NCI-H1092 treated with DMSO at 0.1 percent for 48 hours (cell line): Measurements from ENCODE around the gene ERP29.
"Not testable (repeated sequence)": the region's sequence is repeated elsewhere in the genome, so short reads cannot be mapped to it uniquely, and the experiment has no call there.

ENCODE experiments used
- DNase-seq: peaks from one replicate; lab custom pipeline; 2025; lab: John Stamatoyannopoulos, UW

Gene ERP29

DNA sequence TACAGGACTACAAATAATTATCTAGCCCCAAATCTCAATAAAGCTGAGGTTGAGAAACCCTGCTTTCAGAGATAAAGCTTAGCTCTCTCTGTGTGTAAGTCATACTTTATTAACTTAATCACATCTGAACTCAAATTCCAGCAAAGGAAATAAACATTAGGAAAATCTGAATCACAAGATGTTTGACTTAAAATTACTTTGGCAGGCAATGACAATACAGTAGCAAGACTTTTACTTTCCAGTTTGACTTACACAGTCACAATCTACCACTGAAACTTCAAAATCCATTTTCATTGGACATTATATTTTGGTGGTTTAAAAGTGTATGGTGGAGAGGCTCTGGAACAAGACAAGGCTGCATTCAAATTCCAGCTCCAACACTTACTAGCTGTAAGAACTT lies 11.7 kb upstream of the ERP29 start:
- no peak for DNase-seq

DNA sequence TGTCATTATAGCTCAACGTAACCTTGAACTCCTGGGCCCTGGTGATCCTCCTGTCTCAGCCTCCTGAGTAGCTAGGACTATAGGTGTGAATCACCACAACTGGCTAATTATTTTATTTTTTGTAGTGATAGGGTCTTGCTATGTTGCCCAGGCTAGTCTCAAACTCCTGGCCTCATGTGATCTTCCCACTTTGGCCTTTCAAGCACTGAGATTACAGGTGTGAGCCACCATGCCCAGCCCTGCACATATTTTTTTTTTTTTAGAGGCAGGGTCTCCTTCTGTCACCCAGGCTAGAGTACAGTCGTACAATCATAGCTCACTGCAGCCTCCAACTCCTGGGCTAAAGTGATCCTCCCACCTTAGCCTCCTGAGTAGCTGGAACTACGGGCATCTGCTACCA lies 9.2 kb upstream of the ERP29 start:
- no peak for DNase-seq

DNA sequence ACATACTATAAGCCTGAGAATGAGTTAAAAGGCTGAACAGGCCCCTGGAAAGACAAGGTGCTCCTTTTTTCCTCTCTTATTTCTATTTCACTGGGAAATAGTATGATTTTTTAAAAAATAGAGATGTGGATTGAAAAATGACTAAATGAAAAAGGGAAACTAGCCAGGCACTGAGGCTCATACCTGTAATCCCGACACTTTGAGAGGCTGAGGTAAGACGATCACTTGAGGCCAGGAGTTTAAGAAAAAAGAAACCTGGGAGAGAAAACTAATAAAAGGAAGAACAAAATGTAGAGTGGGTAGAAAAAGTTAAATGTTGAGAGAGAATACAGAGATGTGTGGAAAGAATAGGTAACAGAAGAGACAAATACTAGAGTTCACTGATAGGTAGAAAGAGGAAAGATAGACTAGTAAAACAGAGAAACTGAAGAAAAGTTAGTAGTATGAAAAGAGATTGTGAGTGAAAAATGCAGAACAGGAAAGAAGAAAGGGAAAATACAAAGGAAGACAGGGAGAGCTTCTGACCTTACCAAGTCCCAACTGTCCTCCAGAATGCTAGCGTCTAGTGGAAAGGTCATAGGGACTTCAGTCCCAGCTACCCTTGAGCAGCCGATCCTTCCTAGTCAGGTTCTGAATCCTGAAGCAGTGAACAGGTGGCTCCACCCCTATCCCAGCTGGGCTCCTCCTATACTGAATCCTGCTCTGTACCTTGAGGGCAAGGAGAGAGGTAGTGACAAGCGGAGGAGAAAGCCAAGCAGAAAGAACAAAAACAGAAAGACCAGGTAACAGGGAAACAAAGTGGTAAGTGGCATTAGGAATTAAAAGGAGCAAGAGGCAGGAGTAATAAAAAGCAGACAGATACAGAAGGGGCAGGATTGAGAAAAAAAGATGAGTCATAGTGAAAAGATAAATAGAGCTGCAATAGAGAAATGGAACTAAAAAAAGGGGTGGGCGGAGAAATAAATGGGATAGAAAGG lies 7.5 kb upstream of the ERP29 start:
- DNase-seq = no peak

DNA sequence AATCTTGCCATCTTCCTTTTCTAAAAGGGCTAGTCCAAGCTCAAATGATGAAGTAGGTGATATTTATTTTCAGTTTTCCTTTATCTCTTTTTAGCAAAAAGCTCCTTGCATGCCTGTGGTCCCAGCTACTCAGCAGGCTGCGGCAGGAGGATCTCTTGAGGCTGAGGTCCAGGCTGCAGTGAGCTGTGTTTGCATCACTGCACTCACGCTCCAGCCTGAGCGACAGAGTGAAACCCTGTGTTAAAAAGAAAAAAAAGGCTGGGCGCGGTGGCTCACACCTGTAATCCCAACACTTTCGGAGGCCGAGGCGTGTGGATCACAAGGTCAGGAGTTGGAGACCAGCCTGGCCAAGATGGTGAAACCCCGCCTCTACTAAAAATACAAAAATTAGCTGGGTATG lies 5.3 kb upstream of the ERP29 start:
- DNase-seq = no peak

DNA sequence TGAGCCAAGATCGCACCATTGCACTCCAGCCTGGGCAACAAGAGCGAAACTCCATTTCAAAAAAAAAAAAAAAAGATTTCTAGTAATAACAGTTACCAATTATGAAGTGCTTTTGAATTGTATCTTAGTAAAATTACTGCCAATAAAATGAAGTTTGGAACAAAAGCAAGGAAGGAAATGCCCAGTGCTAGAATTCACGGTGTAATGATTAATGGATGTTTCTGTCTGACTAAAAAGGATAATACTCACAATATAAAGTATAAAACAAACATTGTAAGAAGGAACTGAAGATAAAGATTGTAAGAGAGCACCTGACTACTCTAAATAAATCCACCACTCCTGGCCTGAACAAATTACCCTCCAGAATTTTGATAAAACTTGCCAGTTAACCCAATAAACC lies 4.3 kb upstream of the ERP29 start:
- no peak for DNase-seq

DNA sequence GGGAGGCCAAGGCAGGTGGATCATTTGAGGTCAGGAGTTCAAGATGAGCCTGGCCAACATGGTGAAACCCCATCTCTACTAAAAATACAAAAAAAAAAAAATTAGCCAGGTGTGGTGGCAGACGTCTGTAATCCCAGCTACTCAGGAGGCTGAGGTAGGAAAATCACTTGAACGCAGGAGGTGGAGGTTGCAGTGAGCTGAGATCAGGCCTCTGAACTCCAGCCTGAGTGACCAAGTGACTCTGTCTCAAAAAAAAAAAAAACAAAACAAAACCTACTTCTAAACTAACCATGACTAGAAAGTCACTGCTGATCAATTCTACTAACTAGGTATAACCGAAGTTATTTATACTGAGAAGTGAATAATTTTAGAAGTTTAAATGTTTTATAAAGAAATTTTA lies 3.6 kb upstream of the ERP29 start:
- DNase-seq = not testable (repeated sequence)

DNA sequence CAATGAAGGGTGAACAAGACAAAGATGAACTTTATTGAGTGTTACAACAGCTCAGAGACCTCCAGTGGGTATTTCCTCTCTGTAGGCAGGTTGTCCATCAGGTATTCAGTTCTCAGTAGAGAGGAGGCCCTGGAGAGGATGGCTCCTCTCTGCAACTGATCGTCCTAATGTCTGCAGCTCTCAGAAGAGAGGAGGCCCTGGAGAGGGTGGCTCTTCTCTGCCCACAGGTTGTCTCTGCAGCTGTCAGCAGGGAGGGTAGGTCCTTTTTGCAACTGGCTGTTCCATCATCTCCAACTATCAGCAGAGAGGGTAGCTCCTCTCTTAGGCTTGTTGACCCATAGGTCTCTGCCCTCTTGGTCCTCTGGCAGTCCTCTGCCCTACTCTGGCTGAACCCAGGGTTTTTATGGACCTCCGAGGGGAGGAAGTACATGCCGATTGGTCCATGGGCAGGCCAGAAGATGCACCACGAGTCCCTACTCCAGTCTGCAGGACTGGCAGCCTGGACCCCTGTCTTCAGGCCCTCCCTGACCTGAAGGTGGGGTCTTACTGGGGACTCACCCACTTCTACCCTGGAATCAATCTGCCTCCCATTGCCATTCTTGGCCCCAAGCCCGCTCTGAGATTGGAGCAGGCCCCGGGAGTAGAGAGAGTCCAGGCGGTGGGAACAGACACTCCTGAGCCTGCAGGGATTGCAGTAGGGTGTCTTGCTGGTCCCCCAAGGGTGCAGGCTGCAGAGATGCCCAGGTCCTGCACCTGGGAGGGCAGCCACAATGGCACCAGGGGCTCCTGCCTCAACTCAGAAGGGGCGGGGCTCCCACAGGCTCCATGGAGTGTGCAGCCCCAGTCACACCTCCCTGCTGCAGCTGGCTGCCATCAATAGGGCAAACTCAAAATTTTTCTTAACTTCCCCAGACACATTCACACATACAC lies 2.5 kb upstream of the ERP29 start:
- DNase-seq = no peak

DNA sequence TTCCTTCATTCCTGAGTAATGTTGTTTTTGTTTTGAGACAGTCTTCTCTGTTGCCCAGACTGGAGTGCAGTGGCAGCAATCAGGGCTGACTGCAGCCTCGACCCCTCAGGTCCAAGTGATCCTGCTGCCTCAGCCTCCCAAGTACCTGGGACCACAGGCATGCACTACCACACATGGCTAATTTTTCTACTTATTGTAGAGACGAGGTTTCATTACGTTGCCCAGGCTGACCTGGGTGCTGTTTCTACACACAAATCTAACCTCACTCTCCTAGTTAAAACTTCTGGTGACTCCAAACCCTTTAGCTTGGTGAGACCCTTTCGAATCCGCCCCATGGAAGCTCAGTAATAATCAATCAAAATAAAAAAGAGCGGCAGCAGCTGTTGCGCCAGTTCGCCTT lies 1.5 kb upstream of the ERP29 start:
- DNase-seq = no peak

DNA sequence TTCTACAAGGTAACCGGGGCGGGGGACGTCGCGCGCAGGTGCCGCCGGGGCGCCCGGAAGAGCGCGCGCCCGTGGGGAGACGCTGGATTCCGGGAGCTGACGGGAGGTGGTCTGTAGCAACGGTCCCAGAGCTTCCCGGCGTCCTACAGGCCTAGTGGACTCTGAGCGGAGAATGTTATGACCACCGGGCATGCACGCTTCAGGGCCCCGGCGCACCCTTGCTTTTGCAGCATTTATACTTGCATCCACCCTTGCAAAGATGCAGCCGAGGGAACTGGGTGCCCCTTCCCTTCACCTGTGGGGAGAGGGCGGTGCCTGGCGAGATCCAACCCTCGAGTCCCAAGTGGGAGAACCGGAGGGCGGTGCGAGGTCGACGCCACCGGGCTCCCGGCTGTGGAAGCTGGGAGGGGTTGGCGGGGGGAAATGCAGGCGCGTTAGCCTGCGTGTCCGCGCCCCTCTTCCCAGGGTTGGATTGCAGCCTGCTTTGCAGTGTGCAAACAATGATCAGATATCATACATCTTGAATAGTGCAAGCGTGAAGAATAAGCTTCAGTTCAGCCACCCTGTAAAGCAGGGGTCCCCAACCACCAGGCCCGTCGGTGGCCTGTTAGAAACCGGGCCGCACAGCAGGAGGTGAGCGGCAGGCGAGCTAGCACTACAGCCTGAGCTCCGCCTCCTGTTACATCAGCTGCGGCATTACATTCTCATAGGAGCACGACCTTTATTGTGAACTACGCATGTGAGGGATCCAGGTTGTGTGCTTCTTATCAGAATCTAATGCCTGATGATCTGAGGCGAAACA lies 576 bp downstream of the ERP29 start:
- DNase-seq = peak; percentile 59

DNA sequence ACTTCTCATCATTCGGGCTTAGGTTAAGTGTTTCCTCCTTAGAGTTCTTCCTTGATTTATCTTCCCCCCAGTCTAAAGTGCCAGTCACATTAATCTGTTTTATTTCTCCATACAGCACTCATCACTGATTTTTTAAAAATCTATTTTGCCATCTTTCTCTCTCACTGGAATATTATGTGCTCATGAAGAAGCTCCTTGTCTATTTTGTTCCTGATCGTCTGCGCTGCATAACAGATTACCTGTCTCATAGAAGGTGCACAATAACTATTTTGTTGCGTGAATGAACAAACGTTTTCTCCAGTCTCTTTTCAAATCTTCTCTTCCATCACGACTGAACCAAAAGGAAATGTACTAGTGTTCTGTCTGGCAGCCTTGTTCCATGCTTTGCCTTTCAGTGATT lies 2.7 kb downstream of the ERP29 start:
- DNase-seq = no peak

DNA sequence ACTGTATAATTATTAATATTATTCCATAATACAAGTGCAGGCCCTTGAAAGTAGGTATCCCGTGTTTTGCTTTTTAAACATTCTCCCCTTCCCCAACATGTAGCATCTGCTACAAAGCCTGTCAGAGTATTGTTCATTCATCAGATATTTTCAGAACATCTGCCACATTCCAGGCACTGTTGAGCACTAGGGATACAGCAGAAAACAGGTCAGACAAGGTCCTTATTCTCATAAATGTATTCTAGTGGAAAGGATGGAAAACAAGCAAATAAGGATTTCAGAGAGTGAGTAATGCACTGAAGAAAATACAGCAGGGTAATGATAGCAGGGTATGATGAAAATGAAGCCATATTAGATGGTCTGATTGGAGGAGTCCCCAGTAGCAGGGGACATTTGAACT lies 3.8 kb downstream of the ERP29 start:
- DNase-seq = no peak

DNA sequence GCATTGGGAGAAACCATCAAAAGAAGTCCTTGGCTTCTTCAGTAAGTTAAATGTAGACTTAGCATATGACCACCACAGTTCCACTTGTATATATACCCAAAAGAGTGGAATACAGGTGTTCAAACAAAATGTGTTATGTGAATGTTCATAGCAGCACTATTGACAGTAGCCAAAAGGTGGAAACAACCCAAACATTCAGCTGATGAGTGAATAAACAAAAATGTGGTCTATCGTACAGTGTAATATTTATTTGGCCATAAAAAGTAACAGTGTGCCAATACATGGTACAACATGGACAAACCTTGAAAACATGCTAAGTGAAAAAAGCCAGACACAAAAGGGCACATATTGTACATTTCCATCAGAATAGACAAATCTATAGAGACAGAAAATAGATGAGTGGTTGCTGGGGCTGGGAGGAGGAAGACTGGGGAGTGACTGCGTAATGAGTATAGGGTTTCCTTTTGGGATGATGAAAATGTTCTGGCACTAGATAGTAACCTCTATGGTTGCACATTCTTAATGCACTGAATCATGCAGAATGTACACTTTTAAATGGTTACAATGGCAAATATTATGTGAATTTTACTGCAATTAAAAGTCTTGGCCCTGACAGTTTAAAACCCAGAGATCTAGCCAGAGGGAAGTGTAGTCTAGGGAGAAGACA lies 5.5 kb downstream of the ERP29 start:
- DNase-seq = peak; percentile 5

DNA sequence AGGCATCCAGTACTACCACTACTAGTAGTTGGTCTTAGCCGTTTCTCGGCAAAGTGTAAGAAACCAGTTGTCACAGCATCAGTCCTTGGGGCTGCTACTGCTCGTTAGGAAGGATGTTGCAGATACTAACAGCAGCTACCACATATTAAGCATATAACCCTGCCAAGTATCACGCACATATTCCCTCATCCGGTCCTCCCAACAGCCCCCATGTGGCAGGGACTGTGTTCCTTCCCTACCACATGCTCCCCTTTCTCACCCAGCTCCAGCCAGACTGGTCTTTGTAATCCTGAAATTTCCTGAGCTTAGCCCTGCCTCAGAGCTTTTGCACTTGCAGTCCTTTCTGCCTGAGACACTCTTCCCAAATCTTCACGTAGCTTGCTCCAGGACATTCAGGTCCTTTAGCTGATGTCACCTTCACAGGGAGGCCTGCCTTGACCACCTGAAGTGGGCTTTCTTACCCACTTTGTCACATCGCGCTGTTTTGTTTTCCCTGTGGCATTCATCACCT lies 7.8 kb downstream of the ERP29 start:
- DNase-seq = no peak

DNA sequence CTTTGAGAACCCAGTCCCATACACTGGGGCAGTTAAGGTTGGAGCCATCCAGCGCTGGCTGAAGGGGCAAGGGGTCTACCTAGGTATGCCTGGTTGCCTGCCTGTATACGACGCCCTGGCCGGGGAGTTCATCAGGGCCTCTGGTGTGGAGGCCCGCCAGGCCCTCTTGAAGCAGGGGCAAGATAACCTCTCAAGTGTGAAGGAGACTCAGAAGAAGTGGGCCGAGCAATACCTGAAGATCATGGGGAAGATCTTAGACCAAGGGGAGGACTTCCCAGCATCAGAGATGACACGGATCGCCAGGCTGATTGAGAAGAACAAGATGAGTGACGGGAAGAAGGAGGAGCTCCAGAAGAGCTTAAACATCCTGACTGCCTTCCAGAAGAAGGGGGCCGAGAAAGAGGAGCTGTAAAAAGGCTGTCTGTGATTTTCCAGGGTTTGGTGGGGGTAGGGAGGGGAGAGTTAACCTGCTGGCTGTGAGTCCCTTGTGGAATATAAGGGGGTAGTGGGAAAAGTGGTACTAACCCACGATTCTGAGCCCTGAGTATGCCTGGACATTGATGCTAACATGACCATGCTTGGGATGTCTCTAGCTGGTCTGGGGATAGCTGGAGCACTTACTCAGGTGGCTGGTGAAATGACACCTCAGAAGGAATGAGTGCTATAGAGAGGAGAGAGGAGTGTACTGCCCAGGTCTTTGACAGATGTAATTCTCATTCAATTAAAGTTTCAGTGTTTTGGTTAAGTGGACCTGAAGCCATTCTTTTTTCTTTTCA lies 9.2 kb downstream of the ERP29 start:
- no peak for DNase-seq

DNA sequence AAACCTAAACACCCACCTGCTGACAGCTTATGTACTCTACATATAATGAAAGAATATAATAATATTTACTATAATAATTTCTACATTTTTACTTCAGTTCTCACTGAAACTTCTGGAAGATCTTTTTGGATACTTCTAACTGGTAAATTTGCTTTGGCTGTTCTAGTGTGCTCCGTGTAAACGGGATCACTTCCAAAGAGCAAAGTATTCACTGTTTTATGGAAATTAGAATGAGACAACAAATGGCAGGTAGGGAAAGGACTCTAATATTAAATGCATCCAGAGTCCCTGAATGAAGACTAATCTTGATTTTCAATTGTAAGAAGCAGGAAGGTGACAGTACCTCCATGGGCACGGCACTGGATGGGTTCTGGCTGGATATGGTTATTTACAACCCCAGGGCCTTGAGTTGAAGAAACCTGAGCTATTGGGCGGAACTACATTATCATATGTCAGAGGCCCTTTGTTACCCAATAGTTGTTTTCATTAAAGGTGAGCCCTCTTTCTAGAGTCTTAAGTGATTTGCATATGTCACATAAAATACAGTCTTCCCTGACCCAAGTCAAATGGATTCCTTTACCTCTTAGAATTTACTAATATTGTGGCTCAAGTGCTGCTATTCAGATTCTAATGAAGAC lies 10.7 kb downstream of the ERP29 start:
- no peak for DNase-seq

DNA sequence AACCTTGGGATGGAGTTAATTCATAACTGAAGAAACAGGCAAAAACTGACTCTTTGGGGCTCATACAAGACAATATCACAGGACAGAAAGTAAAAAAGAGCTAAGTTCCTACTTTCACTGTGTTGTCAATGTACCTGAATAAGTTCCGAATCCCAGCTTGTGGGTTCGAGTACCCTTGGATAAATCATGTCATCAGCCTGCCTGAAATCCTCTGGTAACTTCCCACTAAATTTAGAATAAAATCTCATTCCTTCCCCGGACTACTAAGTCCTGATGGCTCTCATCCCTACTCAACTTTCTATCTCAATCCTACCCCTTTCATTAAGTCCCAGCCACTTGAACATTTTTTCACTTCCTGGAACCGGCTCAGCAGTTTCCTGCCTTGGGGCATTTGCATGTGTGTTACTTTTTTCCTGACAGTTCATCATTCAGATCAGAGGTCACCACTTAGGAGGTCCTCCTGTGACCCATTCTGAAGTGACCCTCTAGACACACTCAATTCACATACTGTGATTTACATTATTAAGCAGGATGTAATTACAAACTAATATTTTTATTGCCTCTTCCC lies 12.7 kb downstream of the ERP29 start:
- no peak for DNase-seq

DNA sequence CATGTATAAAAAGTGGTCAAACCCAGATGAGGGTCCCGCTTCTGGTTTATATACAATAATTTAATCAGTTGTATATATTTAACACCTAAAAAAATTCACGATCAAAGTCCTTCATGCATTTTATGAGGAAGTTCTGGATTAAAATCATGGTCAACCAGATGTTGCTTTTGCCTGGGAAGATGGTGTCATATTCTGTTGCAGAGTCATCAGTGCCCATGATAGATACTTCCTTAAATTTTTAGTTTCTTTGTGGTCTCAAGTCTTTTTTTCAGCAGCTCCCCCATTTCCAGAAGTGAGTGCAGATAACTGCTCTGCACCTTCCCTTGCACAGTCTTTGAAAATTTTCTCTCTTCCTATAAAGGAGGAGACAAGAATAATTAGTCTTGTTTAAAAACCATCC lies 16.1 kb downstream of the ERP29 start:
- DNase-seq = no peak

DNA sequence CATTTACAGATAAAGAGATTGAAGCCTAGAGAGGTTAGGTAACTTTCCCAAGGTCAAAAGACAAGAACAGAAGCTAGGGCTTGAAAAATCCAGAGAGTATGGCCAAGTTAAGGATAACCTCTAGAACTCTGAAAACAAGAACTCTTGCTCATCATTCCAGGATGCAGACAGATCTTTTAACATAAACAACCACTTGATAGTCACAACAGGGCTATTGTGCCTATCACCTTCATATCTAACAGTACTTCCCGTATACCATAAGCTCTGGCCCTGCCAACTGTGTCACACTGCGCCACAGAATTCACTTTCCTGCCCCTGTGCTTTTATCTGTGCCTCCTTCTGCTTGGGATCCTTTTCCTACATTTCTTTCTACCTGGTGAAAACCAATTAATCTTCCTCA lies 18.2 kb downstream of the ERP29 start:
- DNase-seq = no peak

DNA sequence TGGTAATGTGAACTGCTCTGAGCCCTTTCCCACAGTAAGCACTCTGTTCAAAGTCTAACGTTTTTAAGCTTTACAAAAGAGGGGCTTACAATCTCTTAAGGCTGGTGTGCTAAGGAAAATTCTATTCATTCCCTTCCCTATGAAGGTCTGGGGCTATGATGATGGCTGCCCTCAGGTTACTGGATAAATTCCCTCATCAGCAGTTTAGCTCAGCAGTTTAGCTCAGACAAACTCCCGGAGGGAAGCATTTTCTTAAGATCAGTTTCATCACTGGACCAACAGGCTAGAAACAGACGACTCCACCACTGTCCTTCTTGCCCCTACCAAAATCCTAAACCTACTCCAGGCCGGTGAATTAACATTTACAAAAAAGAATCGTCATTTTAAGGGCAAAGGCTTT lies 19.1 kb downstream of the ERP29 start:
- no peak for DNase-seq
